ENCODE measurements around the gene ATCAY.

ATCAY gene

GRCh38 chr19:3833578-3834348 is 46.7 kb upstream of the ATCAY start:
- Histone ChIP-seq H3K9ac (ENCODE audit: low read depth, low read length, poor library complexity, severe bottlenecking) (no peak overlapping the region), H3K4me2 (ENCODE audit: low read depth, low read length, poor library complexity, severe bottlenecking) (no peak overlapping the region), H4K20me1 (ENCODE audit: insufficient read depth, low read length, poor library complexity, severe bottlenecking) (no peaks in the 10 kb centered on the region), H2AFZ (ENCODE audit: low read length) (no peak overlapping the region), H3K27me3 (ENCODE audit: insufficient read depth, low read length, poor library complexity, severe bottlenecking) (no peaks in the 10 kb centered on the region), H3K79me2 (ENCODE audit: insufficient read depth, low read length) (no peaks in the 10 kb centered on the region), H3K9me3 (ENCODE audit: insufficient read depth, low read depth, low read length) (no peaks in the 10 kb centered on the region), H3K4me1 (ENCODE audit: insufficient read depth, low read length, poor library complexity, severe bottlenecking) (no peaks in the 10 kb centered on the region), H3F3A (ENCODE audit: low read depth) (no peaks in the 10 kb centered on the region), H3K9me2 (replicated peaks; ENCODE audit: low read depth, low read length) (no peaks in the 10 kb centered on the region), H3K4me3 (ENCODE audit: low read length, poor library complexity, severe bottlenecking) (no peak overlapping the region), H3K36me3 (ENCODE audit: insufficient read depth, low read length) (no peaks in the 10 kb centered on the region)
- TF ChIP-seq CTCF (conservative IDR thresholded peaks at IDR 0.05; ENCODE audit: low read length) (no peak), EZH2phosphoT487 (IDR thresholded peaks at IDR 0.05; ENCODE audit: borderline replicate concordance) (no peak)

GRCh38 chr19:3834349-3835054 is 46.0 kb upstream of the ATCAY start:
- Histone ChIP-seq H3K9me2 (replicated peaks; ENCODE audit: low read depth, low read length) (no peaks in the 10 kb centered on the region), H2AFZ (ENCODE audit: low read length) (no peak overlapping the region), H3K9ac (ENCODE audit: low read depth, low read length, poor library complexity, severe bottlenecking) (no peak overlapping the region), H3K36me3 (ENCODE audit: insufficient read depth, low read length) (no peaks in the 10 kb centered on the region), H3K27me3 (ENCODE audit: insufficient read depth, low read length, poor library complexity, severe bottlenecking) (no peaks in the 10 kb centered on the region), H3K4me3 (ENCODE audit: low read length, poor library complexity, severe bottlenecking) (no peak overlapping the region), H3K79me2 (ENCODE audit: insufficient read depth, low read length) (no peaks in the 10 kb centered on the region), H3K9me3 (ENCODE audit: insufficient read depth, low read depth, low read length) (no peaks in the 10 kb centered on the region), H3F3A (ENCODE audit: low read depth) (no peaks in the 10 kb centered on the region), H3K4me1 (ENCODE audit: insufficient read depth, low read length, poor library complexity, severe bottlenecking) (no peaks in the 10 kb centered on the region), H3K4me2 (ENCODE audit: low read depth, low read length, poor library complexity, severe bottlenecking) (no peak overlapping the region), H4K20me1 (ENCODE audit: insufficient read depth, low read length, poor library complexity, severe bottlenecking) (no peaks in the 10 kb centered on the region)
- no peak for TF ChIP-seq CTCF (conservative IDR thresholded peaks at IDR 0.05; ENCODE audit: low read length)
- no peak for TF ChIP-seq EZH2phosphoT487 (IDR thresholded peaks at IDR 0.05; ENCODE audit: borderline replicate concordance)

DNA sequence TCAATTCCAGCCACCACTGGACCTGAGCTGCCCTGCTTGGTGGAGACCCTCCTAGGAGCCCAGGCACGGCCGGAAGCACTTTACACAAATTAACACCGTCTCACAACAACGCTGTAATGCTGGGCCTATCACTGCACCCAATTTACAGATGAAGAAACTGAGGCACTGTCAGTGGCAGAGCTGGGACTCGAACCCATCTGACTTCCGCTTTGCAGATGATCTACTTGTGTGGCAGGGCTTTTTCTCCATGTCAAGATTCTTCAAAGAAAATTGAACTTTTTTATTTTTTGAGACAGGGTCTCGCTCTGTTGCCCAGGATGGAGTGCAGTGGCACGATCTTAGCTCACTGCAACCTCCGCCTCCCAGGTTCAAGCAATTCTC is 45.4 kb upstream of the ATCAY start:
- no peaks in the 10 kb centered on the region for H4K20me1 ChIP-seq (ENCODE audit: insufficient read depth, low read length, poor library complexity, severe bottlenecking)
- no peaks in the 10 kb centered on the region for H3K79me2 ChIP-seq (ENCODE audit: insufficient read depth, low read length)
- H3K36me3 ChIP-seq (ENCODE audit: insufficient read depth, low read length): no peaks in the 10 kb centered on the region
- H3K4me2 ChIP-seq (ENCODE audit: low read depth, low read length, poor library complexity, severe bottlenecking): no peak overlapping the region
- no peak overlapping the region for H2AFZ ChIP-seq (ENCODE audit: low read length)
- H3K9me2 ChIP-seq (replicated peaks; ENCODE audit: low read depth, low read length): no peaks in the 10 kb centered on the region
- TF ChIP-seq EZH2phosphoT487 (IDR thresholded peaks at IDR 0.05; ENCODE audit: borderline replicate concordance) (no peak), CTCF (conservative IDR thresholded peaks at IDR 0.05; ENCODE audit: low read length) (no peak)
- H3F3A ChIP-seq (ENCODE audit: low read depth): no peaks in the 10 kb centered on the region
- no peaks in the 10 kb centered on the region for H3K27me3 ChIP-seq (ENCODE audit: insufficient read depth, low read length, poor library complexity, severe bottlenecking)
- no peaks in the 10 kb centered on the region for H3K9me3 ChIP-seq (ENCODE audit: insufficient read depth, low read depth, low read length)
- no peak overlapping the region for H3K9ac ChIP-seq (ENCODE audit: low read depth, low read length, poor library complexity, severe bottlenecking)
- no peak overlapping the region for H3K4me3 ChIP-seq (ENCODE audit: low read length, poor library complexity, severe bottlenecking)
- H3K4me1 ChIP-seq (ENCODE audit: insufficient read depth, low read length, poor library complexity, severe bottlenecking): no peaks in the 10 kb centered on the region
